K562 (cell line): ENCODE results near the gene ACKR3. TPM values are rescaled to one million over a fixed set of nuclear protein-coding genes. Genes with fewer than 3 reads are reported as not detected.

ENCODE experiments used
- ATAC-seq: fragments of 200-7000 bp; cut with Tn5 transposase; 3 replicates; pipeline ENCODE4 v1.9.1; 2020; ENCODE audit warnings: moderate library complexity
- BruUV-seq: library from RNA; stranded (reverse); fragments of 400-500 nt; replicated peaks from 2 replicates; lab custom pipeline; 2021; lab: Mats Ljungman, UMichigan
- CTCF ChIA-PET: fragments of 300-600 bp; formaldehyde crosslinking; extraction: SDS; loops from one replicate; lab custom pipeline; 2021; ENCODE audit warnings: low intra/inter-chr PET ratio; lab: Yijun Ruan, JAX
- POLR2A ChIA-PET: fragments of 300-600, 350-650 bp; sonication (Branson Sonifier 250); formaldehyde crosslinking; extraction: SDS; loops from one replicate; lab custom pipeline; 2021; ENCODE audit warnings: antibody characterized with exemption, inconsistent platforms; lab: Yijun Ruan, JAX
- DNase-seq, 4 experiments: peaks; one replicate each; pipeline versions ENCODE4 v3.0.0 to v3.0.0-alpha.2; 2011 to 2018; ENCODE audit warnings: low spot score in 3 of 4, mixed read lengths in 3 of 4; ENCODE audit errors: extremely low read depth in 1 of 4
- FAIRE-seq: peaks from 2 replicates; lab custom pipeline; 2011; peaks lifted over from hg19 to GRCh38; lab: Jason Lieb, UNC
- H2AFZ ChIP-seq: 2 replicates; pipeline ENCODE4 v1.6.0; 2011; ENCODE audit warnings: low read depth, low read length, control low read depth, inconsistent platforms
- H3K27ac ChIP-seq: fragments of 200-600 bp; 3 replicates; pipeline ENCODE4 v1.8.0; 2011; ENCODE audit warnings: low read depth, mild to moderate bottlenecking, control low read depth, inconsistent platforms, low read length, moderate library complexity, mixed read lengths; ENCODE audit errors: extremely low read depth
- H3K27me3 ChIP-seq, 2 experiments: fragments of 300-600 bp in 1 of 2; 2 replicates in 1 of 2; 3 replicates in 1 of 2; pipeline versions ENCODE4 v1.6.0 to v1.8.0; 2011; ENCODE audit warnings: inconsistent platforms in 2 of 2, low read length in 2 of 2, mild to moderate bottlenecking in 1 of 2, mixed read lengths in 1 of 2, moderate library complexity in 1 of 2; ENCODE audit not compliant: control insufficient read depth in 2 of 2, insufficient read depth in 2 of 2
- H3K36me3 ChIP-seq: fragments of 300-600 bp; 3 replicates; pipeline ENCODE4 v1.8.0; 2011; ENCODE audit warnings: mild to moderate bottlenecking, low read length, inconsistent platforms; ENCODE audit not compliant: control insufficient read depth, insufficient read depth
- H3K4me1 ChIP-seq, 2 experiments: fragments of 200-600 bp in 1 of 2; replicated peaks in 1 of 2; 2 replicates in 1 of 2; 3 replicates in 1 of 2; pipeline versions ENCODE4 v1.5.1 to v1.8.0; 2011; ENCODE audit warnings: inconsistent platforms in 2 of 2, low read length in 2 of 2, mild to moderate bottlenecking in 1 of 2, mixed read lengths in 1 of 2, moderate library complexity in 1 of 2; ENCODE audit not compliant: control insufficient read depth in 2 of 2, insufficient read depth in 2 of 2
- H3K4me2 ChIP-seq: 2 replicates; pipeline ENCODE4 v1.6.1; 2011; ENCODE audit warnings: low read length, control low read depth, inconsistent platforms, mixed read lengths; ENCODE audit not compliant: insufficient read depth
- H3K4me3 ChIP-seq: fragments of 200-600 bp; sonication (generic), shearing (Covaris generic); 2 replicates; pipeline ENCODE4 v1.5.1; 2016; ENCODE audit warnings: control low read depth, inconsistent platforms
- H3K79me2 ChIP-seq: fragments of 200-600 bp; 3 replicates; pipeline ENCODE4 v1.8.0; 2011; ENCODE audit warnings: low read length, inconsistent platforms; ENCODE audit not compliant: control insufficient read depth, insufficient read depth
- H3K9ac ChIP-seq, 2 experiments: 2 replicates each; pipeline versions ENCODE4 v1.6.0 to v1.6.1; 2011; ENCODE audit warnings: low read depth in 2 of 2, low read length in 2 of 2, control low read depth in 1 of 2, inconsistent platforms in 1 of 2, mild to moderate bottlenecking in 1 of 2, mixed read lengths in 1 of 2; ENCODE audit not compliant: insufficient read depth in 1 of 2
- H3K9me1 ChIP-seq: one replicate; pipeline ENCODE4 v1.6.0; 2011; ENCODE audit warnings: inconsistent platforms, mild to moderate bottlenecking, low read length, moderate library complexity; ENCODE audit not compliant: control insufficient read depth, insufficient read depth
- H3K9me3 ChIP-seq: replicated peaks from 2 replicates; pipeline ENCODE4 v1.5.1; 2011; ENCODE audit warnings: low read depth, low read length, inconsistent platforms; ENCODE audit not compliant: control insufficient read depth, insufficient read depth
- H4K20me1 ChIP-seq: replicated peaks from 2 replicates; pipeline ENCODE4 v1.6.1; 2011; ENCODE audit warnings: low read length, inconsistent platforms, mixed read lengths; ENCODE audit not compliant: control insufficient read depth, insufficient read depth
- CREB1 ChIP-seq, 2 experiments: sonication (generic) in 1 of 2; formaldehyde crosslinking in 1 of 2; IDR thresholded peaks; 2 replicates each; pipeline versions ENCODE4 v1.6.1 to v1.8.0; 2012 to 2022; ENCODE audit warnings: inconsistent platforms in 1 of 2, mild to moderate bottlenecking in 1 of 2, missing genetic modification reagents in 1 of 2, moderate library complexity in 1 of 2
- ETV1 ChIP-seq: fragments of 450-650 bp; conservative IDR thresholded peaks from 2 replicates; pipeline ENCODE4 v1.6.1; 2016; ENCODE audit warnings: missing genetic modification characterization, control low read depth, low read depth, missing compliant biosample characterization
- FOXJ2 ChIP-seq: fragments of 200-800 bp; sonication (Bioruptor generic); IDR thresholded peaks from 2 replicates; pipeline ENCODE4 v1.6.1; 2016; ENCODE audit warnings: missing genetic modification characterization, missing compliant biosample characterization
- HDGF ChIP-seq: fragments of 450-650 bp; IDR thresholded peaks from 2 replicates; pipeline ENCODE4 v1.6.1; 2016
- MEF2A ChIP-seq: IDR thresholded peaks from 2 replicates; pipeline ENCODE4 v1.6.1; 2011; ENCODE audit warnings: low read depth, mild to moderate bottlenecking, low read length, moderate library complexity; ENCODE audit not compliant: control insufficient read depth
- NR1H2 ChIP-seq: sonication (generic); formaldehyde crosslinking; IDR thresholded peaks from 2 replicates; pipeline ENCODE4 v1.4.0; 2020; ENCODE audit warnings: mild to moderate bottlenecking, missing genetic modification reagents
- NR2F6 ChIP-seq: fragments of 450-650 bp; formaldehyde crosslinking; IDR thresholded peaks from 2 replicates; pipeline ENCODE4 v1.4.0; 2020; ENCODE audit warnings: mild to moderate bottlenecking
- NR4A1 ChIP-seq, 2 experiments: fragments of 250-450 bp in 1 of 2; fragments of 450-650 bp in 1 of 2; sonication (Bioruptor Pico) in 1 of 2; IDR thresholded peaks; 2 replicates each; pipeline versions ENCODE4 v1.4.0 to v1.6.1; 2016 to 2020; ENCODE audit warnings: mild to moderate bottlenecking in 2 of 2, missing compliant biosample characterization in 1 of 2, missing genetic modification characterization in 1 of 2, moderate library complexity in 1 of 2
- SOX6 ChIP-seq: fragments of 450-650 bp; IDR thresholded peaks from 2 replicates; pipeline ENCODE4 v1.6.1; 2014; ENCODE audit warnings: mild to moderate bottlenecking
- STAT5A ChIP-seq: IDR thresholded peaks from 2 replicates; pipeline ENCODE4 v1.6.1; 2012; ENCODE audit warnings: low read length, inconsistent platforms, borderline replicate concordance
- SUPT5H ChIP-seq: fragments of 450-650 bp; IDR thresholded peaks from 2 replicates; pipeline ENCODE4 v1.6.1; 2016
- TAF7 ChIP-seq: fragments of 450-650 bp; IDR thresholded peaks from 2 replicates; pipeline ENCODE4 v1.6.1; 2016; ENCODE audit warnings: missing genetic modification characterization, missing compliant biosample characterization
- TRIM28 ChIP-seq: fragments of 450-650 bp; IDR thresholded peaks from 2 replicates; pipeline ENCODE4 v1.6.1; 2017
- ZFP36 ChIP-seq: fragments of 150-350 bp; IDR thresholded peaks from 2 replicates; pipeline ENCODE4 v1.6.1; 2018; ENCODE audit warnings: low read length, low read depth; ENCODE audit not compliant: partially characterized antibody
- ZNF140 ChIP-seq: fragments of 250-450 bp; sonication (Bioruptor Pico); IDR thresholded peaks from 2 replicates; pipeline ENCODE4 v1.8.0; 2021; ENCODE audit warnings: moderate library complexity, mild to moderate bottlenecking, inconsistent platforms
- ZNF695 ChIP-seq: fragments of 450-650 bp; formaldehyde crosslinking; IDR thresholded peaks from 2 replicates; pipeline ENCODE4 v1.4.0; 2020; ENCODE audit warnings: mild to moderate bottlenecking, moderate library complexity
- ZSCAN32 ChIP-seq: fragments of 450-650 bp; formaldehyde crosslinking; IDR thresholded peaks from 2 replicates; pipeline ENCODE4 v1.4.0; 2020; ENCODE audit warnings: mild to moderate bottlenecking, moderate library complexity
- WGBS: fragments of 100-300 bp; shearing (Covaris generic); methylation state at CpG from one replicate; pipeline ENCODE4 v1.1.6; 2016; ENCODE audit warnings: low coverage, mixed read lengths; ENCODE audit not compliant: insufficient coverage; ENCODE audit errors: missing lambda C conversion rate; 5-methylcytosine and 5-hydroxymethylcytosine counted together
- in situ Hi-C: fragments of 300-500 bp; cut with MboI; formaldehyde crosslinking; loops from 4 replicates; pipeline ENCODE4 v1.15.0; 2018; ENCODE audit warnings: inconsistent platforms, mixed read lengths
- intact Hi-C: fragments of 100-400 bp; cut with micrococcal nuclease; formaldehyde crosslinking; loops from 2 replicates; pipeline ENCODE4 v1.14.2; 2022
- polyA plus RNA-seq, 8 experiments: library from polyadenylated mRNA; depleted of rRNA in 4 of 8; stranded (reverse) in 5 of 8; unstranded in 3 of 8; fragments of >200 nt; fragmentation: Nextera tagmentation in 2 of 8; fragmentation: Illumina TruSeq in 1 of 8; extraction: Ambion mirVana in 2 of 8; extraction: Trizol in 1 of 8; gene quantifications; 2 replicates each; pipeline versions ENCODE4 v1.2.1 to v1.2.3, GENCODE V29; 2011 to 2014; ENCODE audit warnings: inconsistent platforms in 1 of 8, missing spikeins in 1 of 8
- total RNA-seq, 7 experiments: library from RNA; depleted of rRNA in 6 of 7; stranded (reverse); fragments of >200 nt in 6 of 7; fragmentation: Illumina TruSeq in 2 of 7; extraction: Trizol in 2 of 7; gene quantifications; 2 replicates each; pipeline versions ENCODE4 v1.2.1 to v1.2.3, GENCODE V29; 2011 to 2021; ENCODE audit warnings: low replicate concordance in 1 of 7
- TF ChIP-seq, protein P1 (sequence below), 2 experiments: IDR thresholded peaks; 2 replicates each; pipeline ENCODE4 v1.6.1; 2012; ENCODE audit warnings: improper control_type of control experiment in 2 of 2, low read depth in 2 of 2, low read length in 2 of 2, borderline replicate concordance in 1 of 2
- TF ChIP-seq, protein P2 (sequence below), 2 experiments: fragments of 200-800 bp in 1 of 2; sonication (Bioruptor generic) in 1 of 2; sonication (generic) in 1 of 2; formaldehyde crosslinking in 1 of 2; IDR thresholded peaks in 1 of 2; conservative IDR thresholded peaks in 1 of 2; 2 replicates each; pipeline versions ENCODE4 v1.5.0 to v1.6.1; 2016 to 2020; ENCODE audit warnings: missing compliant biosample characterization in 1 of 2, missing genetic modification characterization in 1 of 2, missing genetic modification reagents in 1 of 2

Gene ACKR3
- total and polyA plus RNA-seq, 9 of the 15 experiments (the other 6 are each of a cell fraction or from before 2014, with no cell fraction given), result 0.07 TPM; not detected in 8

DNA sequence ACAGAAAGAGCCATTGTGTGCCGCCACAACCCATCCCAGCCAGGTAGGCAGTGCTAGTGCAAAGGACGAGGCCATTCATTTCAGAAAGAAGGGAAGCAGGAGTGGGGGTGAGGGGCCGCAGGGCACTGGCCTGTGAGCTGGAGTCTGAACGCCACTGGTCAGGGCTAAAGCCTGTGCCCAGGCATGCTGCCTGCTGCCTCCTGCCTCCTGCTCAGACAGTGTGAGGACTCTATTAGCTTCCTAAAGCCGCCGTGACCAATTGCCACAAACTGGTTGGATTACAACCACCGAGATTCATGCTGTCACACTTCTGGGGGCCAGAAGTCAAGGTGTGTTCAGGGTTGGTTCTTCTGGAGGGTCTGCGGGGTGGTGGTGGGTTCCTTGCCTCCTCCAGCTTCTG, 21.2 kb downstream of the ACKR3 start:
- ATAC-seq (no peak), DNase-seq (no peak)
- POLR2A ChIA-PET, result no interaction called here

More for the DNA sequence above, 21.2 kb downstream of the ACKR3 start:
- H3K9me1 ChIP-seq, result no peaks in the 10 kb centered on the region
- no peak for FAIRE-seq
- peaks cover 0 to 29% of the 10 kb centered on the region in 2 experiments; a peak in 2 of 5 replicates for H3K27me3 ChIP-seq
- no peak overlapping the region for H3K27ac ChIP-seq
- no peaks in the 10 kb centered on the region for H4K20me1 ChIP-seq
- H2AFZ ChIP-seq, result no peak overlapping the region
- no peaks in the 10 kb centered on the region for H3K79me2 ChIP-seq
- TF ChIP-seq SUPT5H (no peak), TAF7 (tag) (no peak), NR4A1 (CRISPR knock-in tag; IDR thresholded peaks at IDR 0.05) (no peak), NR4A1 (tag; IDR thresholded peaks at IDR 0.05) (no peak), ETV1 (no peak), STAT5A (no peak), NR2F6 (CRISPR knock-in tag) (no peak), ZNF140 (CRISPR knock-in tag) (no peak), ZFP36 (no peak), ZNF695 (CRISPR knock-in tag) (no peak), ZSCAN32 (CRISPR knock-in tag) (no peak), MEF2A (no peak), HDGF (no peak), NR1H2 (CRISPR knock-in tag) (no peak), FOXJ2 (no peak), CREB1 (IDR thresholded peaks at IDR 0.05) (no peak), CREB1 (CRISPR knock-in tag; IDR thresholded peaks at IDR 0.05) (no peak), SOX6 (no peak), TRIM28 (no peak)
- TF ChIP-seq, protein P1, sequence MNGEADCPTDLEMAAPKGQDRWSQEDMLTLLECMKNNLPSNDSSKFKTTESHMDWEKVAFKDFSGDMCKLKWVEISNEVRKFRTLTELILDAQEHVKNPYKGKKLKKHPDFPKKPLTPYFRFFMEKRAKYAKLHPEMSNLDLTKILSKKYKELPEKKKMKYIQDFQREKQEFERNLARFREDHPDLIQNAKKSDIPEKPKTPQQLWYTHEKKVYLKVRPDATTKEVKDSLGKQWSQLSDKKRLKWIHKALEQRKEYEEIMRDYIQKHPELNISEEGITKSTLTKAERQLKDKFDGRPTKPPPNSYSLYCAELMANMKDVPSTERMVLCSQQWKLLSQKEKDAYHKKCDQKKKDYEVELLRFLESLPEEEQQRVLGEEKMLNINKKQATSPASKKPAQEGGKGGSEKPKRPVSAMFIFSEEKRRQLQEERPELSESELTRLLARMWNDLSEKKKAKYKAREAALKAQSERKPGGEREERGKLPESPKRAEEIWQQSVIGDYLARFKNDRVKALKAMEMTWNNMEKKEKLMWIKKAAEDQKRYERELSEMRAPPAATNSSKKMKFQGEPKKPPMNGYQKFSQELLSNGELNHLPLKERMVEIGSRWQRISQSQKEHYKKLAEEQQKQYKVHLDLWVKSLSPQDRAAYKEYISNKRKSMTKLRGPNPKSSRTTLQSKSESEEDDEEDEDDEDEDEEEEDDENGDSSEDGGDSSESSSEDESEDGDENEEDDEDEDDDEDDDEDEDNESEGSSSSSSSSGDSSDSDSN (IDR thresholded peaks at IDR 0.05; ENCODE audit: borderline replicate concordance in 1 of 2, low read depth in 2 of 2, low read length in 2 of 2), result no peak
- TF ChIP-seq, protein P2, sequence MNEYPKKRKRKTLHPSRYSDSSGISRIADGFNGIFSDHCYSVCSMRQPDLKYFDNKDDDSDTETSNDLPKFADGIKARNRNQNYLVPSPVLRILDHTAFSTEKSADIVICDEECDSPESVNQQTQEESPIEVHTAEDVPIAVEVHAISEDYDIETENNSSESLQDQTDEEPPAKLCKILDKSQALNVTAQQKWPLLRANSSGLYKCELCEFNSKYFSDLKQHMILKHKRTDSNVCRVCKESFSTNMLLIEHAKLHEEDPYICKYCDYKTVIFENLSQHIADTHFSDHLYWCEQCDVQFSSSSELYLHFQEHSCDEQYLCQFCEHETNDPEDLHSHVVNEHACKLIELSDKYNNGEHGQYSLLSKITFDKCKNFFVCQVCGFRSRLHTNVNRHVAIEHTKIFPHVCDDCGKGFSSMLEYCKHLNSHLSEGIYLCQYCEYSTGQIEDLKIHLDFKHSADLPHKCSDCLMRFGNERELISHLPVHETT (CRISPR knock-in tag; conservative IDR thresholded peaks at IDR 0.05 in 1 of 2, IDR thresholded peaks at IDR 0.05 in 1 of 2), result no peak
- H3K4me3 ChIP-seq, result no peak overlapping the region
- no peaks in the 10 kb centered on the region for H3K36me3 ChIP-seq
- no peak overlapping the region for H3K4me2 ChIP-seq
- intact Hi-C loops, result no loop called here
- in situ Hi-C loops, result no loop called here
- CTCF ChIA-PET, result no interaction called here
- no peak overlapping the region for H3K9ac ChIP-seq
- 1% methylated on average over 8 of the region's 8 CpGs for WGBS
- no peaks in the 10 kb centered on the region for H3K4me1 ChIP-seq
- H3K9me3 ChIP-seq, result no peaks in the 10 kb centered on the region
- no TSS peak for BruUV-seq
